Activated B cell treated with CpG ODN at 0.5 μM for 24 hours (primary cell): ENCODE measurements around the gene WFS1. TPM values are rescaled to one million over a fixed set of nuclear protein-coding genes. Genes with fewer than 3 reads are reported as not detected.

Source experiments
- ATAC-seq: fragments of 200-7000 bp; cut with Tn5 transposase; one replicate; pipeline ENCODE4 v1.10.0; 2021; ENCODE audit warnings: low read depth, mild to moderate bottlenecking, moderate library complexity
- CTCF ChIA-PET: fragments of 350-600 bp; sonication (Branson Sonifier 250); formaldehyde crosslinking; loops from one replicate; lab custom pipeline; 2021; ENCODE audit warnings: antibody characterized with exemption; lab: Charles Lee
- POLR2A ChIA-PET: fragments of 350-600 bp; sonication (Branson Sonifier 250); formaldehyde crosslinking; loops from one replicate; lab custom pipeline; 2021; ENCODE audit warnings: antibody characterized with exemption; lab: Charles Lee
- DNase-seq: peaks from one replicate; pipeline ENCODE4 v3.0.0; 2022
- H3K27ac Mint-ChIP-seq: one replicate; pipeline ENCODE4 v1.8.0; 2020; ENCODE audit warnings: mixed read lengths
- H3K27me3 Mint-ChIP-seq: one replicate; pipeline ENCODE4 v1.8.0; 2021; ENCODE audit warnings: mixed read lengths
- H3K36me3 Mint-ChIP-seq: one replicate; pipeline ENCODE4 v1.8.0; 2021; ENCODE audit warnings: low read depth, mixed read lengths
- H3K4me1 Mint-ChIP-seq: one replicate; pipeline ENCODE4 v1.8.0; 2021; ENCODE audit warnings: mixed read lengths
- H3K4me3 Mint-ChIP-seq: one replicate; pipeline ENCODE4 v1.8.0; 2020; ENCODE audit warnings: mild to moderate bottlenecking, mixed read lengths
- H3K9me3 Mint-ChIP-seq: one replicate; pipeline ENCODE4 v1.8.0; 2020; ENCODE audit warnings: mixed read lengths
- CTCF ChIP-seq: fragments of 200-600 bp; IDR thresholded peaks from one replicate; pipeline ENCODE4 v1.8.0; 2022; ENCODE audit warnings: antibody characterized with exemption, mild to moderate bottlenecking
- intact Hi-C: fragments of 100-400 bp; cut with micrococcal nuclease; formaldehyde crosslinking; loops from one replicate; pipeline ENCODE4 v1.15.1; 2024
- total RNA-seq: library from RNA; stranded (reverse); gene quantifications from 2 replicates; pipeline ENCODE4 v1.2.3, GENCODE V29; 2022

Gene WFS1
- total RNA-seq, 1 donor from 2014 or later, result 2.4 TPM

GRCh38 chr4:6239486-6239885 is 30.2 kb upstream of the WFS1 start:
- Mint-ChIP-seq H3K4me1 (no peaks in the 10 kb centered on the region), H3K4me3 (no peak overlapping the region), H3K9me3 (peaks cover 6% of the 10 kb centered on the region), H3K36me3 (no peaks in the 10 kb centered on the region), H3K27ac (no peak overlapping the region), H3K27me3 (peaks cover 17% of the 10 kb centered on the region)
- CTCF ChIA-PET, result no interaction called here
- intact Hi-C loops, result no loop called here
- DNase-seq (no peak), ATAC-seq (no peak)
- no peak for TF ChIP-seq CTCF
- POLR2A ChIA-PET, result no interaction called here

- DNase-seq (no peak), ATAC-seq (no peak)
- Mint-ChIP-seq H3K27me3 (peaks cover 22% of the 10 kb centered on the region), H3K9me3 (peaks cover 9% of the 10 kb centered on the region), H3K4me3 (no peak overlapping the region), H3K36me3 (no peaks in the 10 kb centered on the region), H3K4me1 (no peaks in the 10 kb centered on the region), H3K27ac (no peak overlapping the region)
- ChIA-PET CTCF (no interaction called here), POLR2A (no interaction called here)
- intact Hi-C loops, result no loop called here
- no peak for TF ChIP-seq CTCF
Observed at GRCh38 chr4:6239968-6240367, 29.7 kb upstream of the WFS1 start.

- Mint-ChIP-seq H3K4me1 (no peaks in the 10 kb centered on the region), H3K27ac (no peak overlapping the region), H3K4me3 (no peak overlapping the region), H3K27me3 (peaks cover 26% of the 10 kb centered on the region), H3K36me3 (no peaks in the 10 kb centered on the region), H3K9me3 (peaks cover 10% of the 10 kb centered on the region)
- intact Hi-C loops, result no loop called here
- ChIA-PET CTCF (no interaction called here), POLR2A (no interaction called here)
- no peak for ATAC-seq
- TF ChIP-seq CTCF, result no peak
- no peak for DNase-seq
Observed at GRCh38 chr4:6241062-6241845, 28.4 kb upstream of the WFS1 start.

GRCh38 chr4:6242271-6243029 is 27.2 kb upstream of the WFS1 start:
- Mint-ChIP-seq H3K27me3 (peaks cover 33% of the 10 kb centered on the region), H3K27ac (no peak overlapping the region), H3K36me3 (no peaks in the 10 kb centered on the region), H3K4me1 (no peaks in the 10 kb centered on the region), H3K9me3 (peaks cover 10% of the 10 kb centered on the region), H3K4me3 (no peak overlapping the region)
- intact Hi-C loops, result no loop called here
- no peak for DNase-seq
- ChIA-PET POLR2A (no interaction called here), CTCF (interaction anchor here (1.5 kb wide), 1 partner anchor 89 kb away, joined by 3 read pairs; no protein-coding TSS in a partner anchor)
- no peak for ATAC-seq
- no peak for TF ChIP-seq CTCF
